ENCODE results near the gene SMARCA2.

Gene SMARCA2

GRCh38 chr9:2016408-2017330 is 1.5 kb downstream of the SMARCA2 start:
- H3K36me3 ChIP-seq (ENCODE audit: control insufficient read depth, insufficient read depth, low read length): no peaks in the 10 kb centered on the region
- no peaks in the 10 kb centered on the region for H3K9me3 ChIP-seq (ENCODE audit: control insufficient read depth, low read length)
- H3K27ac ChIP-seq (ENCODE audit: low read depth, low read length, severe bottlenecking): no peak overlapping the region
- 0% methylated on average over 44 to 57 of the region's 85 CpGs for WGBS, 2 experiments (ENCODE audit: insufficient coverage in 2 of 2)
- peaks cover 6% of the 10 kb centered on the region for H3K4me1 ChIP-seq (ENCODE audit: control insufficient read depth, insufficient read depth, low read length, poor library complexity, severe bottlenecking)
- H3K4me3 ChIP-seq (ENCODE audit: extremely low read depth, insufficient read depth, low read length, poor library complexity, severe bottlenecking): peak overlapping the region; percentile 64

- peak overlapping the region; percentile 64 for H3K4me3 ChIP-seq (ENCODE audit: extremely low read depth, insufficient read depth, low read length, poor library complexity, severe bottlenecking)
- no peaks in the 10 kb centered on the region for H3K9me3 ChIP-seq (ENCODE audit: control insufficient read depth, low read length)
- WGBS, 2 experiments (ENCODE audit: insufficient coverage in 2 of 2): 0% methylated on average over 48 to 49 of the region's 81 CpGs
- H3K36me3 ChIP-seq (ENCODE audit: control insufficient read depth, insufficient read depth, low read length): no peaks in the 10 kb centered on the region
- H3K27ac ChIP-seq (ENCODE audit: low read depth, low read length, severe bottlenecking): no peak overlapping the region
- H3K4me1 ChIP-seq (ENCODE audit: control insufficient read depth, insufficient read depth, low read length, poor library complexity, severe bottlenecking): peaks cover 6% of the 10 kb centered on the region
Observed at GRCh38 chr9:2017331-2018161, 2.4 kb downstream of the SMARCA2 start.

- Histone ChIP-seq H3K4me1 (ENCODE audit: control insufficient read depth, insufficient read depth, low read length, poor library complexity, severe bottlenecking) (peaks cover 11% of the 10 kb centered on the region), H3K36me3 (ENCODE audit: control insufficient read depth, insufficient read depth, low read length) (no peaks in the 10 kb centered on the region), H3K9me3 (ENCODE audit: control insufficient read depth, low read length) (no peaks in the 10 kb centered on the region), H3K27ac (ENCODE audit: low read depth, low read length, severe bottlenecking) (no peak overlapping the region), H3K4me3 (ENCODE audit: extremely low read depth, insufficient read depth, low read length, poor library complexity, severe bottlenecking) (peak overlapping the region; percentile 64)
- WGBS, 2 experiments (ENCODE audit: insufficient coverage in 2 of 2): 20% methylated on average over 1 of the region's 7 CpGs; no CpG with 5 or more reads in 1 of the 2 experiments
Observed at GRCh38 chr9:2018162-2018643, 3.1 kb downstream of the SMARCA2 start.

- Histone ChIP-seq H3K4me3 (ENCODE audit: extremely low read depth, insufficient read depth, low read length, poor library complexity, severe bottlenecking) (no peak overlapping the region), H3K9me3 (ENCODE audit: control insufficient read depth, low read length) (no peaks in the 10 kb centered on the region), H3K4me1 (ENCODE audit: control insufficient read depth, insufficient read depth, low read length, poor library complexity, severe bottlenecking) (peaks cover 15% of the 10 kb centered on the region), H3K36me3 (ENCODE audit: control insufficient read depth, insufficient read depth, low read length) (no peaks in the 10 kb centered on the region), H3K27ac (ENCODE audit: low read depth, low read length, severe bottlenecking) (no peak overlapping the region)
- WGBS, 2 experiments (ENCODE audit: insufficient coverage in 2 of 2): 0 to 8% methylated on average over 1 to 4 of the region's 6 CpGs
Observed at GRCh38 chr9:2018764-2019558, 3.8 kb downstream of the SMARCA2 start.

GRCh38 chr9:2019723-2020122 is 4.6 kb downstream of the SMARCA2 start:
- no peak overlapping the region for H3K27ac ChIP-seq (ENCODE audit: low read depth, low read length, severe bottlenecking)
- no CpG with 5 or more reads among the region's 1 CpG for WGBS, 2 experiments (ENCODE audit: insufficient coverage in 2 of 2)
- no peaks in the 10 kb centered on the region for H3K9me3 ChIP-seq (ENCODE audit: control insufficient read depth, low read length)
- H3K4me3 ChIP-seq (ENCODE audit: extremely low read depth, insufficient read depth, low read length, poor library complexity, severe bottlenecking): no peak overlapping the region
- peaks cover 15% of the 10 kb centered on the region for H3K4me1 ChIP-seq (ENCODE audit: control insufficient read depth, insufficient read depth, low read length, poor library complexity, severe bottlenecking)
- H3K36me3 ChIP-seq (ENCODE audit: control insufficient read depth, insufficient read depth, low read length): no peaks in the 10 kb centered on the region

GRCh38 chr9:2021731-2022130 is 6.6 kb downstream of the SMARCA2 start:
- 83 to 93% methylated on average over 7 of the region's 7 CpGs for WGBS, 2 experiments (ENCODE audit: insufficient coverage in 2 of 2)
- no peak overlapping the region for H3K27ac ChIP-seq (ENCODE audit: low read depth, low read length, severe bottlenecking)
- no peak overlapping the region for H3K4me3 ChIP-seq (ENCODE audit: extremely low read depth, insufficient read depth, low read length, poor library complexity, severe bottlenecking)
- no peaks in the 10 kb centered on the region for H3K9me3 ChIP-seq (ENCODE audit: control insufficient read depth, low read length)
- H3K36me3 ChIP-seq (ENCODE audit: control insufficient read depth, insufficient read depth, low read length): no peaks in the 10 kb centered on the region
- peaks cover 15% of the 10 kb centered on the region for H3K4me1 ChIP-seq (ENCODE audit: control insufficient read depth, insufficient read depth, low read length, poor library complexity, severe bottlenecking)

GRCh38 chr9:2022560-2022959 is 7.4 kb downstream of the SMARCA2 start:
- no peak overlapping the region for H3K4me3 ChIP-seq (ENCODE audit: extremely low read depth, insufficient read depth, low read length, poor library complexity, severe bottlenecking)
- peaks cover 15% of the 10 kb centered on the region for H3K4me1 ChIP-seq (ENCODE audit: control insufficient read depth, insufficient read depth, low read length, poor library complexity, severe bottlenecking)
- no peak overlapping the region for H3K27ac ChIP-seq (ENCODE audit: low read depth, low read length, severe bottlenecking)
- H3K9me3 ChIP-seq (ENCODE audit: control insufficient read depth, low read length): no peaks in the 10 kb centered on the region
- no peaks in the 10 kb centered on the region for H3K36me3 ChIP-seq (ENCODE audit: control insufficient read depth, insufficient read depth, low read length)
- WGBS, 2 experiments (ENCODE audit: insufficient coverage in 2 of 2): 100% methylated on average over 1 of the region's 1 CpG; no CpG with 5 or more reads in 1 of the 2 experiments

- 20 to 86% methylated on average over 1 to 2 of the region's 3 CpGs for WGBS, 2 experiments (ENCODE audit: insufficient coverage in 2 of 2)
Observed at GRCh38 chr9:2023042-2023441, 7.9 kb downstream of the SMARCA2 start.

GRCh38 chr9:2023532-2023931 is 8.4 kb downstream of the SMARCA2 start:
- Histone ChIP-seq H3K27ac (ENCODE audit: low read depth, low read length, severe bottlenecking) (peak overlapping the region; percentile 11), H3K36me3 (ENCODE audit: control insufficient read depth, insufficient read depth, low read length) (no peaks in the 10 kb centered on the region), H3K9me3 (ENCODE audit: control insufficient read depth, low read length) (no peaks in the 10 kb centered on the region), H3K4me3 (ENCODE audit: extremely low read depth, insufficient read depth, low read length, poor library complexity, severe bottlenecking) (no peak overlapping the region), H3K4me1 (ENCODE audit: control insufficient read depth, insufficient read depth, low read length, poor library complexity, severe bottlenecking) (peaks cover 10% of the 10 kb centered on the region)
- WGBS, 2 experiments (ENCODE audit: insufficient coverage in 2 of 2): 89 to 97% methylated on average over 4 of the region's 5 CpGs

More at GRCh38 chr9:2023042-2023441, 7.9 kb downstream of the SMARCA2 start:
- H3K4me3 ChIP-seq (ENCODE audit: extremely low read depth, insufficient read depth, low read length, poor library complexity, severe bottlenecking): no peak overlapping the region
- H3K27ac ChIP-seq (ENCODE audit: low read depth, low read length, severe bottlenecking): no peak overlapping the region
- no peaks in the 10 kb centered on the region for H3K9me3 ChIP-seq (ENCODE audit: control insufficient read depth, low read length)
- no peaks in the 10 kb centered on the region for H3K36me3 ChIP-seq (ENCODE audit: control insufficient read depth, insufficient read depth, low read length)
- H3K4me1 ChIP-seq (ENCODE audit: control insufficient read depth, insufficient read depth, low read length, poor library complexity, severe bottlenecking): peaks cover 15% of the 10 kb centered on the region

Data from mesodermal cell (in vitro differentiated cells).